ENCODE results near the gene DOCK2. TPM values are rescaled to one million over a fixed set of nuclear protein-coding genes. Genes with fewer than 3 reads are reported as not detected.
"Not testable (repeated sequence)": the region's sequence is repeated elsewhere in the genome, so short reads cannot be mapped to it uniquely, and the experiment has no call there.

Gene DOCK2
- total RNA-seq, 1 donor from 2014 or later = 7.5 TPM

DNA sequence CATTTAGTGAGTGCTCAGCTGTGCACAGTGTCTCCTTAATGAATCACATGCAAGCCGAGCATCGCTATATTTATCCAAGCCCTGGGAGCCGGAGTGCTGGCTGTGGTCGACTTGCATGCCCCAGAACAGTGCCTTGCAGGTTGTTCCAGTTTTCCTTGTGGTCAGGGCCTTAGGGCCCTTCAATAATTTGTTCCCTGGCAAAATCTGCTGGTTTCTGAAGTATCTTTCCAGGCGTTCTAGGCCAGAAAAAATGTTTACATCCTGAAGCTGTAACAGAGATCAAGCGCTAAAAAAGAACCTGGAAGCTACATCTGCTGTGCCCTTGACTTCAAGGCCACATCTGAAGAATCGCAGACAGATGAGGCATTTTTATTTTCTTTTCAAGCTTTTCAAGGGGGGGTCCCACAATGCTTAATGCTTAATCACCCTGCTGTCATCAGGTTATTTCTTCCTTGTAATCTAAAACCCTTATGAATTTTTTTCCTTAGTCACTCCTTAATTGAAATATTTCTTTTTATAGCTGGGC, 105.8 kb downstream of the DOCK2 start:
- intact Hi-C loops (cut with micrococcal nuclease) = no loop called here
- ATAC-seq (peak; percentile 91), DNase-seq (peak; percentile 27)

DNA sequence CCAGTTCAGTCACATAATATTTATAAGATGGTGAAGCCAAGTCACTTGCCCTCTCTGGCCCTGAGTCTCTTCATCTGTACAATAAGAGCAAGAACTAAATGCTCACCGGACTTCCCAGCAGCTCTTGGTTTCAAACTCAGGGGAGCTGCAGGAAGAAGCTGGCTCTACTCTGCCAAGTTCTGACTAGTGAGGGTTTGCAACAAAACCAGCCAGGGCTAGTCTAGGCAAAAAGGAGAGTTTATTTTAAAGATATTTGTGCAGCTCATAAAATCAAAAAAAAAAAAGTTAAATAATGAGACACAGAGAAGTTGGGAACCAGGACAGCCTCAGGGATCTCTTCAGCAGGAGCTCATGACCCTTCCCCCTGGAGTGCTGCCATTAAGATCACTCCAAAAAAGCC, 107.3 kb downstream of the DOCK2 start:
- ATAC-seq = no peak
- no peak for DNase-seq
- intact Hi-C loops (cut with micrococcal nuclease) = no loop called here

DNA sequence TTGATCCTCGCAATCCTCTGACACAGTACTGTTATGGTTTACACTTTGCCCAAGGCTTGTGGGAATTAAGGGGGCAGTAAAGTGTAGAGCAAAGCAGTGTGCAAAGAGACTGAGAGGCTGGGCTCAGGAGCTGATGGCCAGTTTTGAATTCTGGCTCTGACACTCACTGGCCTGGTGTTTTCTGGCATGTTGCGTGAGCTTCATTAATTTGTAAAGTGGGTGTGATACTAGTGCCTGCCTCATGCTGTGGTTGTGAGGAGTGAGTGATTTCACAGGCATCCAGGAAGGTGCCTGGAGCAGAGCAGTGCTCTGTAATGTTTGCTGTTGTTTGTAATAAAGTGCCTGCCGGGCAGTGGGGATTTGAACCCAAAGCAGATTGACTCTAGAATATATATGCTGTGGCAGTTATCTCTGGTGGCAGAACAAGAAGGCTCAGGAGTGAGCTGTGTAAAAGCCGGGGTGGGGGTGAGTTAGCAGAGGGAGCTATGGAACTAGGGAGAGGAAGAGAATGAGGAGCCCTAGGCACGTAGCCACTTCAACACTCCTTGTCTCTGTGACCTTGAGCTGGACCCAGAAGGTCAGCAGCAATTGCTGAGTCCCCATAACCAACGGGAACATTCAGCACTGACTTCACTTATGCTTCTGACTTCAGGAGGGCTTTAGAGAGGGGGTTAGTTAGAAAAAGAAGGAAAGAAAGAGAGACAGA, 108.5 kb downstream of the DOCK2 start:
- intact Hi-C loops (cut with micrococcal nuclease) = no loop called here
- ATAC-seq = peak; percentile 47
- DNase-seq = no peak

DNA sequence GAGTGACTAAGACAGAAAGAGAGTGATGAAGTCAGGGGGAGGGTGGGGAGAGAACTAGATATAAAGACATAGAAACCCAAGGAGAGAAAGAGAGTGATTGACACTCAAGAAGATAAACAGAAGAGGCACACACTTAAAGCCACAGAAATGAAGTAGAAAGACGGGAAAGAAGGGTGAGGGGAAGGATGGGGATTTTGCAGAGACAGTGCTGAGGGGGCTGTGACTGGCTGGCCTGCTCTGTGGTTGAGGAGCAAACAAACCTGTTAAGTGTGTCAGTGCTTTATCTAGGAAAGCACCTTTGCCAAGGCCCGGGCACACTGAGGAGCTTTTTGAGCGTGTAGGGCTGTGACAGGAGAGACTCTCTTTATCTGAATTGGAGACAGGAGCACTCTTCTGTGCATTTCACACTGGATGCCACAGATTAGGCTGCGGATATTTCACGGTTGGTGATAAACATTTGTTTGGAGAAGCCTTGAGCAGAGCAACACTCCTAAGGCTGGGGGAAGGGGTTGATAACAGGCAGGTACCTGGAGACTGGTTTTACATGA, 109.1 kb downstream of the DOCK2 start:
- no peak for DNase-seq
- intact Hi-C loops (cut with micrococcal nuclease) = no loop called here
- ATAC-seq = peak; percentile 42

DNA sequence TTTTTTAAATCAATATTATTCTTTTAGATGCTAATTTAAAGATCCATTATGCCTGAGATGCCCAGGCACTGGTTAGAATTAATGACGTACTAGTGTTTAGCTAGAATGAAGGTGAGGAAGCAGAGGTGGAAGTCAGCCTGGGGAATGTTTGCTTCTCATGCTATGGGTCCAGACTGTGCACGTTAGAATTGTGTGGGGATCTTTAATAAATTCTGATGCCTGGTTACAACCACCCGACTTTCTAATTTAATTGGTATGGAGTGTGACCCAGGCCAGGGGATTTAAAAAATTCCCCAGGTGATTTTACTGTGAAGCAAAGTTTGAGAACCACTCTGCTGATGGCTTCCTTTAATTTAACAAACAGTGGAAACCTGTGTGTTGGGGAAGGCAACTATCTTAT, 111.1 kb downstream of the DOCK2 start:
- DNase-seq (no peak), ATAC-seq (no peak)
- intact Hi-C loops (cut with micrococcal nuclease) = no loop called here

DNA sequence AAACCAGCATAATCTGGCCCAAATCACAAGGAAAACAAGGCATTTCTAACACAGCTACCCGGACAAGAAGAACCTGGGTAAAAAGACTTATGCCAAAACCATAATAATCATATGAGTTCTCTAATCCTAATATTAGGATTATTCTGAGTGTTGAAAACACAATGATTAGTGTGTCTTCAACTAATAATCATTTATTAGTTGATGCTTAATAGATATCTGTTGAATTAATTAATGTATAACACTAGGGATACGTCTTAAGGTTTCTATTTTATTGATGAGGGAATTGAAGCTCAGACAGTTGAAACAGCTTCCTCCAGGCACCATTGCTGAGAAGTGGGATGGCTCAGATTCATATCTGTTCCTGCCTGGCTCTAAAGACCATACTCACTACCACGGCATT, 112.2 kb downstream of the DOCK2 start:
- ATAC-seq (no peak), DNase-seq (no peak)
- intact Hi-C loops (cut with micrococcal nuclease) = no loop called here

DNA sequence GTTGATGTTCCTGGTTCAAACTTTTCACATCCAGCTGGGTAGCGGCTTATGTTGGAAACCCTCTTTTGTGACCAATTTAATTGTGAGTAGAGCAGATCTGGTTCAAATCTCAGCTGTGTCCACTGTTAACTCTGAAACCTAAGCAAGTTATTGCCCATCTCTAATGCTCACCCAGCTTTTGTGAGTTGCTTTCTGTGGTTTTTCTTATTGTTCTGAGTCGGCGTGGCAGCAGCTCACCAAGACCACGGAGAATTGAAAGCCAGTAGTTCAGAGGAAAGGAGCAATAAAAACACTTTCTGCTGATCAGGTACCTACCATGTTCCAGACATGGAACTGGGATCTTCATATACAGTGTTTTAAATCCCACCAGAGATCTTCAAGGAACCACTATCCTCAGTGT, 114.4 kb downstream of the DOCK2 start:
- intact Hi-C loops (cut with micrococcal nuclease) = no loop called here

DNA sequence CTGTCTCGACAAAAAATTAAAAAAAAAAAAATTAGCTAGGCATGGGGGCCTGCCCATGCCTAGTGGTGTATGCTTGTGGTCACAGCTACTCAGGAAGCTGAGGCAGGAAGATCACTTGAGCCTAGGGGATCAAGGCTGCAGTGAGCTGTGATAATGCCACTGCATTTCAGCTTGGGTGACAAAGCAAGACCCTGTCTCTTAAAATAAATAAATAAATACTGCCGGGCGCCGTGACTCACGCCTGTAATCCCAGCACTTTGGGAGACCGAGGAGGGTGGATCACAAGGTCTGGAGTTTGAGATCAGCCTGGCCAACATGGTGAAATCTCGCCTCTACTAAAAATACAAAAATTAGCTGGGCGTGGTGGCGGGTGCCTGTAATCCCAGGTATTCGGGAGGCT, 115.5 kb downstream of the DOCK2 start:
- DNase-seq; intact Hi-C loops (cut with micrococcal nuclease); ATAC-seq: not testable (repeated sequence)

More for the DNA sequence above, 114.4 kb downstream of the DOCK2 start:
- ATAC-seq = no peak
- no peak for DNase-seq

DNA sequence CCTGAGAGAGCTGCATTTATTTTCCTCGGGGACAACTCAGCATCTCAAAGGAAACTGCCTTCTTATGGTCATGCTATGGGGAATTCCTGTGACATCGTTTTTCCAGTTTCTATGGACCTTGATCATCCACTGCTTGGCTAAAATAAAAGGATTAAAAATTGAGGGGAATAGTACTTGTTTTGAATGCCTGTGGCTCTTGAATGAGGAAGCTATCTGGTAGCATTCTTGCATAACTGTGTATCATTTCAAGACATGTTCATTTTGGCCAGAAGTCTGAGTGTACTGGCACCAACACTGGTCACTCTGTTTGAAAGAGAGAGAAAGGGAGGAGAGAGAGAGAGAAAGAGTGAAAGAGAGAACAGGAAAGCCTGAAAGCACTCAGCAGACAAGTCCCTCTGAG, 116.7 kb downstream of the DOCK2 start:
- ATAC-seq (peak; percentile 71), DNase-seq (no peak)
- intact Hi-C loops (cut with micrococcal nuclease) = no loop called here

DNA sequence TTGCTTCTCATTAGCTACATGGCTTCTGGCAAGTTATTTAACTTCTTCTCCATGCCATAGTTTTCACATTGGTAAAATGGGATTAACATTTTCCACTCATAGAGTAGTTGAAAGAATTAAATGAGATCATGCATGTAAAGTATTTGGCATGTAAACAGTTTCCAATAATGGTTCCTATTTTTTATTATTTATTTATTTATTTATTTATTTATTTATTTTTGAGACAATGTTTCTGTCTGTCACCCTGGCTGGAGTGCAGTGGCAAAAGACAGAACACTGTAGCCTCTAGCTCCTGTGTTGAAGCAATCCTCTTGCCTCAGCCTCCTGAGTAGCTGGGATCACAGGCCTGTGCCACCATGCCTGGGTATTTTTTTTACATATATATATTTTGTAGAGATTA, 117.7 kb downstream of the DOCK2 start:
- no peak for DNase-seq
- no peak for ATAC-seq
- intact Hi-C loops (cut with micrococcal nuclease) = no loop called here

DNA sequence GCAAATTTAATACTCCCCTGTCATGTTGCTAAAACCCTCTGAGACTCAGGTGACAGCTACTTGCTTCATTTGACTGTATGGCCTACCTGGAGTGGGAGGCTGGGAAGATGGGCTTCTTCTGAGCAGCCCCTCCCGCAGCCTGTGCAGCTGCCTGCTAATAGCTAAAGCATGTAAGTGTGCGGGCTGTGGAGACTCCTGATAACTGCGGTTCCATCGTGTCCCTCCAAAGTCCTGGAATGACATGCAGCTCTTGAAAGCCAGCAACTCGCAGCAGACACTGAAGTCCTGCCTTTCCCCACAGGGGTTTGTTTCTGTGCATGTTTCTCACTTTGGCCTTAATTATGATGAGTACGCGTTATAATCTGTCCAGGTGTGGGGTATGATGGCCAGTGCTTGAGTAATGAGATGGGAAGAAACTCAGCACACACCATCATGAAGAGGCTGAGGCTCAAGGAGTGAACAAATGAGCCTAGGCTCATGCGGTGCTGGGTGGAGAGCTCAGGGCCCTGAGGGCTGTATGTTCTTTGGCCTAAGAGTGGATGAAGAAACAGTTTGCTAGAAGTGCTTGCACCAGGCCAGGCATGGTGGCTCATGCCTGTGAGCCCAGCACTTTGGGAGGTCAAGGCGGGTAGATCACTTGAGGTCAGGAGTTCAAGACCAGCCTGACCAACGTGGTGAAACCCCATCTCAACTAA, 119.1 kb downstream of the DOCK2 start:
- ATAC-seq = no peak
- no peak for DNase-seq
- intact Hi-C loops (cut with micrococcal nuclease) = no loop called here

DNA sequence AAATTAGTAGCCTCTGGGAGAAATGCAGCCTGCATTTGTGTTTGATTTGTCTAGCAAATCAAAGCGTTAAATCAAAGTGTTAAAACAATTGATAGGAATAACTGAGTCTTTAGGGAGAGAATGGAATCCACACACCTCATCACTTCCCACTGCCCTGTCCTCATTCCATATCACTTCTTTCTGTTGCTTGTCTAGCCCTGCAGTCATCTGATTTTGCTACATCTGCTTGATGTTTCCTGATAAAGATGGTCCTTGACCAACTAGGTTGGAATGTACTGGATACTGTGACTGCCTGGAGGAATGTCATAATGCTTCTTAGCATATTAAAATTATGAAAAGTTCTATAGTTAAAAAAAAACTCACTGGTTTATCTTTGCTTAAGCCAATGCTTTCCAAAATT, 119.9 kb downstream of the DOCK2 start:
- ATAC-seq = no peak
- intact Hi-C loops (cut with micrococcal nuclease) = no loop called here
- no peak for DNase-seq

DNA sequence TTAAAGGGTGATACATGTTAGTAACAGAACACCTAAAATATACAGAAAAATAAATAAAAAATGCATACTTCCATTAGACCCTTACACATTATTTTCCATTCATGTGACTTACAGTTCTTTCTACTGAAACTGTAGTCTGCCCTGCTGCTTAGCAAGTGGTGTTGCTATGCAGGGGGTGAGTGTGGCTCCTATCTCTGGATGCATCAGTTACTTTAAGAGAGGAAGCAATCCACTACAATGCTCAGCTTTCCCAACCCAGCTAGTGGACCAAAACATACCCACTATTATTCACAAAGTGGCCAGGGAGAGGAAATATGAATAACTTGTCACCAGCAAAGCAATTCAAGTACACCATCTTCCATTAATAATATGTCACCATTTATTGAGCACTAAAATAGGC, 121.8 kb downstream of the DOCK2 start:
- intact Hi-C loops (cut with micrococcal nuclease) = no loop called here

DNA sequence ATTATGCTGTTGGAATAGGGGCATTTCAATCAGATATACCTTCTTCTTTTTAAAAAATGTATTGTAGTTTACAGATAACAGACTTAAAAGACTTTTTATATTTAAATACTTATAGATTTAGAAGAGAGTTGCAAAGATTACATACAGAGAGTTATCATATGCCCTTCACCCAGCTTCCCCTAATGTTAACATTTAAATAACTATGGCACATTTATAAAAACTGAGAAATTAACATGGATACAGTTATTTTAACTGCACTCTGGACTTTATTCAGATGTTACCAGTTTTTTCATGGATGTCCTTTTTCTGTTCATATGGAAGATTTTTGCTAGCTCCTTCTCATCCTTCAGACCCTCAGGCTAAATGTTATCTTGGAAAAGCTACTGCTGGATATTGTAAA, 123.2 kb downstream of the DOCK2 start:
- intact Hi-C loops (cut with micrococcal nuclease) = no loop called here
- no peak for ATAC-seq
- no peak for DNase-seq

More for the DNA sequence above, 121.8 kb downstream of the DOCK2 start:
- no peak for DNase-seq
- ATAC-seq = no peak

DNA sequence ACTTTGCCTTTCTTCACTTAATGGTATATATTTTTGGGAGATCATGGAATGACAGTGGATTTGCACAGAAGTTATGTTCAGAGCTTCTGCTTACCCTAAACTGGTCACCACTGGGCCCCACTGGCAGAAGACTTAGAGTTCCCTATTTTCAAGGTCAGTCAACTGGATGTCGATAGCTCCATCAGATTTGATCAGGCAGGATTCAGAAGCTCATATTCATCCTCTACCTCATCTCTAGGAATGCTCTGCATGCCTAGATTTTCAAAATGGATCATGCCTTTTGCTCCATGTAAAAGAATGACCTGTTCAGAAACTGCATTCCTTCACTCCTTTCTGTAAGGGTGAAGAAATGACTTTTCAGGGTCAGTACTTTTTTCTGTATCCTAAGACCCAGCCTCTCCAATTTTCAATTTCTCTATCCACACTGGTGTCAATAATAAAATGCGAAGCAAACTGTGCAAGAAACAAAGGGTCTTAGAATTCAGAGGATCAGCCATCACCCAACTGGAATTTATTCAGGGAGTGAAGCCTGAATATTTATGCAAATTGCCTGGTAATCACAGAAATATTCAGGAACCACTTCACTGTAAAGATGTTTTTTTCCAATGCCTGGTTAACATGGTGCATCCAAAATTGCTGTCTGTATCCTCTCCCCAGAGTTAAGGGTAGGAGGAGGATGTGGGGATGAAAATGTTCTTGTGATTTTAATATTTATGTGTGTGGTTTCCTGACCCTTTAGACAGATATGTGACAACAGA, 125.4 kb downstream of the DOCK2 start:
- no peak for DNase-seq
- no peak for ATAC-seq
- intact Hi-C loops (cut with micrococcal nuclease) = no loop called here

DNA sequence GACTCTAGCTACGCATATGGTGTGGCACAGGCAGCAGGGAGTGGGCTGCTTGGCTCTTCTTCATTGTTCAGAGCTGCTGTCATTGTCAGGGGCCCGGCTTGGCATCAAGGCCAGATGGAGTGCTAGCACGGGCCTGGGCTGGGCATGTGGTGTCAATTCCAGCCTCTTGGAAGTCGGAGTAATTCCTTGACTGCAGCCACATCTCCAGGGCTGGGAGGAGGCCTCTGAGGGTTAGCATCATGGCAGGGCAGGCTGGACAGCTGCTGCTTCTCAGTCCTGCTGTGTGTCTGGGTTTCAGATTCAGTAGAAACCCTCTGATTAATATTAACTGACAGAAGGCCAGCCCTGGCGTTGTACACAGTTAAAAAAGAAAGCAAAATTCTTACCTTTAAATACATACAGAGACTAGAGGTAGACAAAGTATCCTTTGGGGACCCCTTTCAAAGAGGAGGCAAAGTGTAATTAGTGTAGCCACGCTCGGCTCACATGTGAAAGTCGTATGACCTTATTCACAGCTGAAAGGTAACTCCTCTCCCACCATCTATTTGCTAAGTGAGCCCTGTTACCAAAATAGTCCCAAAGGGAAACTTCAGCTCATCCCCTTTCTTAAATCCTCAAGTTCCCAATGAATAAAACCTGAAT, 126.4 kb downstream of the DOCK2 start:
- intact Hi-C loops (cut with micrococcal nuclease) = no loop called here
- ATAC-seq = peak; percentile 56
- DNase-seq = peak; percentile 30

DNA sequence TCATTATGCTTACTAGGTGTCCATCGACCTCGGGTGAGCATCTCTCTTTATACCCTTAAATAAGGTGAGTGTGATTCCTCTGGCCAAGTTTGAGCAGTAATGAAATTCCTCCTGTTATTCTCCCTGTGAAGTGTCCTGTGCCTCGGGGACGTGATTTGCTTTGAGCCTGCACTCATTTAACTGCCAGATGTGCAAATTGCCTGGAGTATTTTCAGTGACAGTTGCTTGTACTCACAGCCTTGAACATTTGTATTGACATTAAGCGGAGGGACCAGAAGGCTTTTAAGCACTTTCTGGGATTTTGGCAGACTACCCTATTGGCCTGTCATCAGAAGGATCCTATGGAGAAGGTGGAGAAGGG, 126.9 kb downstream of the DOCK2 start:
- intact Hi-C loops (cut with micrococcal nuclease) = no loop called here
- DNase-seq (no peak), ATAC-seq (peak; percentile 25)

DNA sequence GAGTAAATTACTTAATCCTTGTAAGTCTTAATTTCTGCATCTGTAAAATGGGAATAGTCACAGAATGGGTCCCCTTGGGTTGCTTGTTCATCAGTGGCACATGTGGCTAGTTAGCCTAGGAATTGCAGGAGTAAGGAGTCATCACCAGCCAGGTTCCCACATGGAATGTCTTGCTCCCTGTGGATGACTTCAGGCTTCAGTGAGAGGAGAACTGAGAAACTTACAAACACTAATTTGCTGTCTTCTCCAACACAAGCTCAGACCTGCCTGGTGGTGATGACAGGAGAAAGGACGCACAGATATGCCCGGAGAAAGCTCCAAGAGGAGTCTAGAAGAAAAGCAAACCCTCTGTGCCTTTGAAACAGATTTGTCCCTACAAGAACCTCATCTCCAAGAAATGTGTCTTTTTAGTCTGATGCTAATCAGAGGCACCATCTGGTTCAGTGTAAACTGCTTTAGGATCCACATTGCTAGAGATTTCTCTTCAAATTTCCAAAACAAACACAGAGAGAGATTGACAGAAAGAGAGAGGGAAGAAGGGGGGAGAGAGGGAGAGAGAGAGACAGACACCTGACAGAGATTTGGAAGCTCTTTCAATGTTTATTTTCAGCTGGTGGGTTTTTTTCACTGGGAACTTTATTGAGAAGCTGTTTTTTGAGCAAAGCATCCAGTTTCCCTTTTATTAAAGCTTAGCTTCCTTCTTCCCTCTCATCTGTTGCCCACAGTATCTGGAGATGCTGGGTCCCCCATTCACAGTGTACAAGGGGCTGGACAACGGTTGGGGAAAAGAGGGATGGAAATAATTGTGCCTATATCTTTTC, 128.3 kb downstream of the DOCK2 start:
- DNase-seq (no peak), ATAC-seq (no peak)
- intact Hi-C loops (cut with micrococcal nuclease) = no loop called here

DNA sequence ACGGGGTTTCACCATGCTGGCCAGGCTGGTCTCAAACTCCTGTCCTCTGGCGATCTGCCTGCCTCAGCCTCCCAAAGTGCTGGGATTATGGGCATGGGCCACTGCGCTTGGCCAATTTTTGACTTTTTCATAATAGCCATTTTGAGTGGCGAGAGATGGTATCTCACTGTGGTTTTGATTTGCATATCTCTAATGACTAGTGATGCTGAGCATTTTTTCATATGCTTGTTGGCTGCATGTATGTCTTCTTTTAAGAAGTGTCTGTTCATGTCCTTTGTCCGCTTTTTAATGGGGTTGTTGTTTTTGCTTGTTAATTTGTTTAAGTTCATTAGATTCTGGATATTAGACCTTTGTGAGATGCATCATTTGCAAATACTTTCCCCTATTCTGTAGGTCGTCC, 129.9 kb downstream of the DOCK2 start:
- ATAC-seq; intact Hi-C loops (cut with micrococcal nuclease); DNase-seq: not testable (repeated sequence)
